Adrenal gland (tissue), 5 donors: ENCODE data around the gene STEAP1B.

ENCODE experiments used
- CTCF ChIP-seq, 6 experiments: fragments of 450-650 bp in 4 of 6; fragments of 200-600 bp in 2 of 6; sonication (generic) in 1 of 6; IDR thresholded peaks; 1 replicate in 5 of 6; 2 replicates in 1 of 6; pipeline versions ENCODE4 v1.5.1 to v1.8.0; 2016 to 2021; ENCODE audit warnings: antibody characterized with exemption in 6 of 6, mild to moderate bottlenecking in 2 of 6, moderate library complexity in 1 of 6
- POLR2A ChIP-seq, 2 donors: fragments of 450-650 bp; IDR thresholded peaks; one replicate each; pipeline ENCODE4 v1.6.1; 2017; ENCODE audit warnings: antibody characterized with exemption in 2 of 2, mild to moderate bottlenecking in 2 of 2, moderate library complexity in 1 of 2
- donor health status: DM: no; HTN: no; CAD: no.

GRCh38 chr7:22442187-22442881, 57.7 kb downstream of the STEAP1B start:
- TF ChIP-seq CTCF (IDR thresholded peaks at IDR 0.05) (no peak), POLR2A (IDR thresholded peaks at IDR 0.05) (no peak)
